HG03457 (cell line): ENCODE results near the gene FARP1.

Experiments used
- ATAC-seq: cut with Tn5 transposase; IDR thresholded peaks from one replicate; pipeline ENCODE4 v1.9.1; 2021; ENCODE audit warnings: moderate number of reproducible peaks; ENCODE audit not compliant: unreplicated experiment

Gene FARP1

DNA sequence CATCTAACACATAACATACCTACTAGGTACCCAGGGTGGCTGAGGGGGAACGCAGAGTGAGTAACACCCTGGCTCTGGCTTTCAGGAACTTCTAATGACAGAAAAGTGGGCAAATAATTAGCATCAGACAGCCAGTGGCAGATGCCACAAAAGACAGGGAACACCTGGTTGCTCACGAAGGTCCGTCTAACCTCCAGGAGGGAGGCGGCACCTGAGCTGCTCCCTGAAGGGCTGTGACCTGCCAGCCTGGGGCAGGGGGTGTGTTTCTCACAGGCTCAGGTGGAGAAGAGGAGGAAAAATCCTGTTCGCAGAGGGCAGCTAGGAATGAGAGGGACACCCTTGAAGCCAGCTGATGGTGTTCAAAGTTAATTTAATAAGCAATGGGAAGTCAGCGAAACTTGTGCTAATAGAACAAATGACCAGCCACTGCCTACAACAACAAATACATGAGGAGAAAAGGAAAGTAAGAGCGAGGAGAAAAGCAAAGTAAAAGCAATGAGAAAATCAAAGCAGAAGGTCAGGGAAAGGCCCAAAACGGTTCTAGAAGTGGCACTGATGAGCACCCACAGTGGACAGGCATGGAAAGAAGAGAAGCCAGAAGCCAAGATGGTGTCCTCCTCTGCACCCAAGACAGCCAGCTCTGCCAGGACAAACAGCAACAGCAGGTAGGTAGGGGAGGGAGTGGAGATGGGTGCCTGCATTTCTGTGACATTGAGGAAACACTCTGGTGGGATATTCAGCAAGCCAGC lies 346.7 kb downstream of the FARP1 start:
- ATAC-seq: no peak

DNA sequence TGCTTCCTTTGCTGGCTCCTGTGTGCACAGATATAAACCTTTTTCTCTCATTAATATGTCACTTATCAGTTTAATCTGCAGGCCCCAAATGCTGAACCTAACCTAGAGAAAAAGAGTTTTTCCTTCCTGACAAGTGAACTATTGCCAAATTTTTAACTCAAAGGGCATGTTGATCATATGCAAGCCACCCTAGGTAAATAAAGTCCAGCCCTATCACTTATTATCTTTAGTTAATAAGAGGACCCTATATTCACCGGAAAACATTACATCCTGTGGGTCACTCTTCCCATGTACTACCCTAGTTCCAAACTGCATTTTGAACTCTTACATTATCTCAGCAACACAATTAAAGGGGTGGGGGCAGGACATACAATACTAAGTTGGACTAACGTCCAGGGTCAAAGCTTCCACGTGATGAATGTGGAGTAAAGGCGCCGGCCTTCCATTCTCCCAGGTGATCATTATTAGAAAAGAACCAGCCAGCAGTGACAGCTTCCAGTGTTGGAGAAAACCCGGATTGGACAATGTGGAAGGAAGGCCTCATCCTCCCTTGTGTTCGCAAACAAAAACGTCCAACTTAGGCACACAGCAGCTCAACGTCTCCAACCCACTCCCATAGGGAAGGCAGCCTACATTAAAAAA lies 347.4 kb downstream of the FARP1 start:
- ATAC-seq: no peak

DNA sequence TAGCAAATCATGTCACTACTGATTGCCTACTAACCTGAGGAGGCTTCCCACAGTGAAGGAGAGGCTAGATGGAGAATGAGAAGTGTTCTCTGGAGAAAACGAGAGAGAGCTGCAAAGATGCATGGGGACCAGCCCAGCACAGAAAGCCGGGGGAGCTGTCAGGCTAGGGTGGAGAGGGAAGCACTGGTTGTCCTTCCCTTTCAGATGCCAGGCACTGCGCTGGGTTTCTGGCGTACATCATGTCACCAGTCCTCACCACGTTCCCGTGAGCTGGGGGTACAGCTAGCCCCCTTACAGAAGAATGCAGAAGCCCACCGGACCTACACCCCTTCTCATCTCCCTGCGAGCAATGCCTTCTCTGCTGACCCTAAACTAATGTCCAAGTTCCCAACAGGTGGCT lies 348.0 kb downstream of the FARP1 start:
- ATAC-seq: no peak

DNA sequence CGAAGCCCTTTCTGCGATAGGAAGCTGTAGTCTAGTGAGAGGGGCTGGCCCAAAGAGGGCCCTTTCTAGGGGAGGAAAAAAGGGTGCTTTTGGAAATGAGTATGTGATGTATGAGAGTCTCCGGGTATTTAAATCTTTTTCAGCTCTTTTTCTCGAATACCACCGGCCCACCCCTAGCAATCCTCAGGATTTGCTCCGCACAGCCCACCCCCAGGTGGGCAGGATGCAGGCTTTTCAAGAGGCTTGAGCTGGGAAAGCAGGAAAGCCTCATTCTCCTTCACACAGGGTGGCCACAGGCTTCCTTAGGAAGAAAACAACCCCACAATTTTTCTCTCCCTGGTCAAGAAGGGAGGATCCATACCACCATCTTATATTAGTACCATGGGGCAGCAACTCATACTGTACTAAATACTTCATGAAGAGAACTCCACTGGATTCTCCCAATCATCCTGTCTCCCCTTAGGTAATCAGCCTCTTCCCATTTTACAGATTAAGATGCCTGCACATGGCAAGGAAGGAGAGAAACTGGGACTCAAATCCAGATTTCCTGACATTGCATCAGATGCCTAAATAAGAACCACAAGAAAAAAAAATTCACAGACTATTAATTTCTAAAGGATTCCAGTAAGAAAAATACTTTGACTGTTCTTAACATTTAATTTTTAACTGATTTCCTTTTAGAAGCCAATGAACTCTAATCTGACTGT lies 349.6 kb downstream of the FARP1 start:
- no peak for ATAC-seq

DNA sequence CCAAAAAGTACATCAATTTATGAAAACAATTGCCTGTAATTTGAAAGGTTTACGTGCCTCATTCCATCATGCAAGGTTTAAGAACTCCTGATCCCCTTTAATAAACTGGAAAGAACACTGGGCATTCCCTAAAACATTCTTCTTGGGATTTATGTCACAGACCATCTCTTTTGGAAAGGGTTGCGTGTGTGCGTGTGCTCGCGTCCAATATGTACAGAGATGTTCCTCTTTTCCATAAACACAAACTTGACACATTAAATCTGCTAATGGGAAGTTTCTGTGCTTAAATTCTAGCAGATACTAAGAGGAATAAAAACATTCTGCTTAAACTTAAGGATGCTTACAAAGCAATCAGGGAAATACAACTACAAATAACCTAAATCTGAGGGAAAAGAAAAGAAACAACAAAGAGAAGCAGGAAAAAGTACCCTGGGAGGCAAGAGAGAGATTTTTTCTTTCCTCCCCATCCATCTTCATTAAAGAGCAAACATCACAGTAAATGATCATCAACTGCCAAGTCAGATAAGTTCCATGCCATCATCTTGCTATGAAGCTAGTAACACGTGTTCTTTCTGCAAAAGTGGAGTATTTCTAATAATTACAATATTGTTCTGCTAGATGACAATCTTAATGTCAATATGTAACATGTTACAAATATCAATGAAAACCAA lies 350.3 kb downstream of the FARP1 start:
- no peak for ATAC-seq

DNA sequence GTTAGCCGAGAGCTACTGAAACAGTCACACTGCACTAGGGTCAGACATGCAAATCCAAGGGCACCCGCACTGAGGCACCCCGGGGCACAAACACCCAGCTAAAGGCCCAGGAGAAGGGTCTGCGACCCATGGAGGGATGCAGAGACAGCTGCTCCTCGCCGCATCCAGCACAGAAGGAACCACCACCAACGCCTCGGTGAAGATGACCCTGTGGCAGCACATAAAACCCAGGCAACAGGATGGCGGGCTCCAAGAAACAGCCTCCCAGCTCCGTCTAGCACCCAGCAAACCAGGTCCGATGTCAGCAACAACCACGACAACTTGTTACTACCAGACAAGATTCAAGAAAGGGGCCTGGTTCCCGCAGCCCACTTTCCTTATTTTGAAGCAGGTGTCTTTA lies 351.9 kb downstream of the FARP1 start:
- ATAC-seq: no peak

DNA sequence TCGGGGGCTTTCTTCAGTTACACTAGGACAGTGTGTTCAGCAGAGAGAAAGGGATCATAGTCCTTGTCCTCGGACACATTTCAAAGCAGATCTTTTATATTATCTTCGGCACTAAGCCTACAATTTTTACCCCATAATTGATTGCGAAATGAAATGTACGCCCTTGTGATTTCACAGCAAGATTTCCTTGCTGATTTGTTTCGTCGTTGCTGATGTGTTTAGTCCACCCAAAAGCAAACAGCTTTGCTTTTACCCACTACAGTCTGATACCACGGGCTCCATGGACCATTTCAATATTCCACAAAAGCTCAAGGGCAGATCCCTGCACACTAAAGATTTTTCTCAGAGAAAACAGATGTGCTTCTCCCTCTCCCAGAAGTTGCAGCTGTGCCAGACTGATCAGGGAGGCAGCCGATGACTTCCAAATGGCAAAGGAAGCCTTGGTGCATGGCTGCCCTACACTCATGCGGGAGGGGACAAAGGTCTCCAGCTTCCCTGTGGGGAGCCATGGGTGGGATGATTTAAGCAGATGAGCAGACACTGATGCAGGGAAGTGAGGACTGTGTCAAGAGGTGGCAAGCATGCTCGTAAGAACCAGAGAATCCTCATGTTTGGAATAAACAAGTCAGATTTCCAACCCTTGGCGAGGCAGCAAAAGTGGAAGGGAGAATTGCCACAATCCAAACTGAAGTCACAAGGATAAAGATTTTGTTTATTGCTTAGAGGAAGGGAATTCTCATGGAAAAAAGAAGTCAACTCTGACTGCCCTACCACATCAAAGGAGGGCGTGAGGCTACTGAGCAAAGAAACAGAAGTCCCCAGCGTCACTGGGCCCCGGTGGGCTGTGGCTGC lies 353.0 kb downstream of the FARP1 start:
- ATAC-seq: no peak

DNA sequence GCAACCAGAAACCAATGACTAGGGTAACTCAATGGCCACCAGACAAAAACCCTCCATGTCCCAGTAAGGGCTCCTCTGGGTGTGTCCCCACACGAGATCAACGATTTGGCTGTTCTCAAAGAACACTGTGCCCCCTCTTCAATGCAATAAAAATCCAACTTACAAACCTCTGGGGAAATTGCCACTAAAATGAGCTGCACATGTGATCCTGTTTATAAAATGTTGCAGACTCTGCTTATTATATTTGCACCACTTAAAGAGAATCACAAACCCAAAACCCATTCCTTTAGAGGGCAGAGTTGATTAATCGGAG lies 353.5 kb downstream of the FARP1 start:
- ATAC-seq: no peak

DNA sequence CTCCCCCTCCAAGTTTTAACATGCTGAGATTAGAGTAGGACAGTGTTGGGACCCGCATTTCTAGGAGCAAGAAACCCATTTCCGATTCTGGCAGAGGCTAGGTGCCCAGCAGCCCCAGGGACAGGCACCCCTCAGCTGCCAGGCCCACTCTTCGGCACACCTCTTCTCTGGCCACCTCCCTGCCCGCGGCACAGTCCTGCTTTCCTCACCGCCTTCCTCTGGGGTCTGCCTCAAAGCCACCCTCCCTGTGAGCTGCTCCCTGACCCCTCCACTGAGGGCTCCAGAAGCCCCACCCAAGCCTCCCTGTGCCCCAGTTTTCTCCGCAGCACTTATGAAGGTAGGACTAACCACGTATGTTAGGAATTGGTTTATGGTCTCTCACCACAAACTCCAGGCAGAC lies 354.1 kb downstream of the FARP1 start:
- no peak for ATAC-seq

DNA sequence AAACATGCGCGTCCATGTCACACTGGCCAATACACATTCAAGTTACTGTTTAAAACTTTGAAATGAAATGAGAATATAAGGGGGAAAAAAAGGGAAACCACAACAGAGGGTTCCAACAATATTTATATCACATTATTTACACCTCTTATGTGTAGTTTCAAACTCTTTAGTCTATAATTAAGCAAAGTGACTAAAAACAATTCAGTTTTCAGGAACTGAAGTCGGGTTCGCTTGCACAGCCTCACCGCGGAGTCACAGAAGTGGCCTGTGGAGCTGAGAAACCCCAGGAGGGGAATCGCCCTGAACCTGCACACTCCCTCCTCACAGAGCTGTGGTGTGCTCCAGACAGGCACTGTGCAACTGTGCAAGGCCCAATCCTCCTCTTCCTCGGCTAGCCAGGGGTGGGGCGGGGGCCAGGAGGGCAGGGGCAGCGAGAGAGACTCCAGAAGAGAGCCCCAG lies 358.1 kb downstream of the FARP1 start:
- peak; percentile 53 for ATAC-seq

DNA sequence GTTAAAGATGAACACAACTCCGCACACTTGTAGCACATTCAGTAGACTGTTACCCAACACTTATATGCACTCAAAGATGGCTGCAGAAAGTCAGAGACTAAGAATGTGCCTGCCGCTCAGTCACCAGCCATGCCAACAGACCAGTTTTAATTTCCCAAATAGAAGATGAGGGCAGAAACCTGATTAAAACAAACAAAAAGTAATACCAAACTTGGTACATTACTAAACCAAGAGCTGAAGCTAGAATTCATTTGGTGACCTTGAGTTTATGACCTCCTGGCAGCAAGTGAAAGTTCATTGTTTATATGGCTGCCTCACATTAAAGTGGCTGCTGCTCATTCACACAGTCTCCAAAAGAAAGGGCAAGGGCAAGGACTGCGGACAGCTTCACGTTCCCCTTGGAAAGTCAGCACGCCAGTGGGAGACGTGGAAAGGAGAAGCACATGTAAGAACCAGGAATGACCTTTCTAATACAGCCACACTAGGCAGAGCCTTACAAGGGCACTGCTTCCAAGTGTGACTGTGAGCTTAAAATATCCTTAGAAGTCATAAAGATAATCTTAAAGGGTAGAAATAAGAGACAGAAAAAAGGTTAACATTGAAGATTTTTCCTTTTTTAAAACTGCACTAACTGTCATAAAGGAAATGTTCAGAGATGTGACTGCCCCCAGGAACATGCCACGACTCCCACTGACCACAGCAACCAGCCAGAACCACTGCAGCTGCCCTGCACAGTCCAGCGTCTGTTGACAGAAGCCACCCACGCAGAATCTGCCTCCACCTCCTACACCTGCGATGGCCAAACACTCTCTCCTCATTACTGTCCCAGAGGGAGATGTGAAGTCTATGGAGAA lies 360.5 kb downstream of the FARP1 start:
- no peak for ATAC-seq

DNA sequence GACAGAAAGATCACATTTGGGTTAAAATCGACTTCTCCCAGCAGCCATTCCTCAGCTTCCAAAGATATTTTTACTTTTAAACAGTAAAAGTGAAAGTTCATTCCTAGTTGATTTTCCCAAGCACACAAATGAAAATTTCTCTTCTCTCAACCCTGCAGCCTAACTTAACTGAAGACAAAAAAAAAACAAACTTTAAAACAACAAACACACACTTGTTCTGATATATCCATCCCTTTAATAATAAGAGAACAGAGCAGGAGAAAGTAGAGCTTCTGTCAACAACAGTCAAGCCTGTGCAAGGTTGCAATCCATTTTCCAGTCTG lies 361.1 kb downstream of the FARP1 start:
- no peak for ATAC-seq

DNA sequence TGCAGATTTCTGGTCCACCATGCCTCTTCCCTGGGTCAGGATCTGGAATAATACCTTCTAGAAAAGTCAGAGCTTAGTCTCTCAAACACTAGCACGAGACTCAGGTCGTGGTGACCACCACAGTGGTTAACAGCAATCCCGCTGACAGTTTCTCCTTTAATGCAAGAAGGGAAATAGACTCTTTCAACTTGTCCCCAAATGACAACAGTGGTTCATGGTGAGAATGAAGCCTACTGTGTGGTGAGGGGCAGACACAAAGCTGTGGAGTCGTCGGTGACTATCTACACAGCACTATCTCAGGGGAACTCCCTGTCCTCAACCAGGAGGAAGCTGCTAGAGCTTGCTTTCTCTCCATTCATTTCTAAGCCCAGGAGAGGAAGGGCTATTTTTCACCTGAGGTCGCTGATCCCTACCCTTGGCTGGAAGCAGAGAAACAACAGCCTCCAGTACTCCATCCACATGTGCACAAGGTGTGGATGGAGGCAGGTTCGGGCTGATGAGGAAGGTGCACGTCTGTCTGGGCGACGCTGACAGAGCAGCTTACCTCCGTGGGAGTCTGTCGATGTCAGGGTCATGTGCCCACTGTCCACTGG lies 361.6 kb downstream of the FARP1 start:
- ATAC-seq: peak; percentile 45
